Thyroid gland (tissue), 4 donors: Measurements from ENCODE around the gene ZMIZ1.

ENCODE experiments used
- POLR2A ChIP-seq, 2 donors: fragments of 450-650 bp; IDR thresholded peaks; one replicate each; pipeline ENCODE4 v1.6.1; 2017; ENCODE audit warnings: antibody characterized with exemption in 2 of 2, mild to moderate bottlenecking in 2 of 2, moderate library complexity in 1 of 2
- TF ChIP-seq, protein P1 (sequence below), 6 experiments: fragments of 200-600 bp in 3 of 6; fragments of 450-650 bp in 3 of 6; sonication (generic) in 3 of 6; IDR thresholded peaks; one replicate each; pipeline ENCODE4 v1.5.1; 2016 to 2019; ENCODE audit warnings: antibody characterized with exemption in 6 of 6, mild to moderate bottlenecking in 2 of 6, inconsistent platforms in 1 of 6, moderate library complexity in 1 of 6

DNA sequence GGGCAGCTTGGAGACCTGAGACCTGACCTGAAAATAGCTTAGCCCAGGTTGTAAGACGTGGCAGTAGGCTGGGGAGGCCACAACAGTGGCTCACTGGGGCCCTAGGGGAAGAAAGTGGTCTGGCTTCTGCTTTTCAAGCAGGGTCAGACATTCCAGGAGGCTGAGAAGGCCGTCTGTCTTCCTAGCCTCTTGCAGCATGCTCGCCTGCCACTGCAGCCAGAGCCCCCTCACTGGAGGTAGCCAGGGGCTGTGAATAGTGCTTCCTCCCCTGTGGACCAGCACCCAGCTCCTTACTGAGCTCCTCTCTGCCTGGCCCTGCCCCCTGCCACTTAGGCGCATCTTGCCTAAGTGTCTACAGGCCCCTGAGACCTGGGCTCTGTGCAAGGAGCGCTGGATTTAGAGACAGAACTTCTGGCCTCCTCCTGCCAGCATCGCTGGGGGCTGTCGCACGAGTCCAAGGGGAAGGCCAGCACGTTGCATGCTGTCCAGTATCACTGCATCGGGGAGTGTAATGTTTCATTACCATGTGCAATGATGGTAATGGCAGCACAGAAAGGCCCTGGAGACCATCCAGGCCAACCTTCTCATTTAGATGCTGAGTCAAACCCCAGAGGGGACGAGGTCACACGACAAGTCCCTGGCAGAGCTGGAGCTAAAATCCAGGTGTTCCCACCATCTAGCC, 12.7 kb downstream of the ZMIZ1 start:
- TF ChIP-seq, protein P1, sequence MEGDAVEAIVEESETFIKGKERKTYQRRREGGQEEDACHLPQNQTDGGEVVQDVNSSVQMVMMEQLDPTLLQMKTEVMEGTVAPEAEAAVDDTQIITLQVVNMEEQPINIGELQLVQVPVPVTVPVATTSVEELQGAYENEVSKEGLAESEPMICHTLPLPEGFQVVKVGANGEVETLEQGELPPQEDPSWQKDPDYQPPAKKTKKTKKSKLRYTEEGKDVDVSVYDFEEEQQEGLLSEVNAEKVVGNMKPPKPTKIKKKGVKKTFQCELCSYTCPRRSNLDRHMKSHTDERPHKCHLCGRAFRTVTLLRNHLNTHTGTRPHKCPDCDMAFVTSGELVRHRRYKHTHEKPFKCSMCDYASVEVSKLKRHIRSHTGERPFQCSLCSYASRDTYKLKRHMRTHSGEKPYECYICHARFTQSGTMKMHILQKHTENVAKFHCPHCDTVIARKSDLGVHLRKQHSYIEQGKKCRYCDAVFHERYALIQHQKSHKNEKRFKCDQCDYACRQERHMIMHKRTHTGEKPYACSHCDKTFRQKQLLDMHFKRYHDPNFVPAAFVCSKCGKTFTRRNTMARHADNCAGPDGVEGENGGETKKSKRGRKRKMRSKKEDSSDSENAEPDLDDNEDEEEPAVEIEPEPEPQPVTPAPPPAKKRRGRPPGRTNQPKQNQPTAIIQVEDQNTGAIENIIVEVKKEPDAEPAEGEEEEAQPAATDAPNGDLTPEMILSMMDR (IDR thresholded peaks at IDR 0.05) = no peak
- TF ChIP-seq POLR2A (IDR thresholded peaks at IDR 0.05) = no peak
